Right kidney (tissue), 9 donors: ENCODE results near the gene ATF7IP2.
"Not testable (repeated sequence)": the region's sequence is repeated elsewhere in the genome, so short reads cannot be mapped to it uniquely, and the experiment has no call there.

ENCODE experiments used
- DNase-seq: peaks from one replicate; pipeline ENCODE4 v3.0.0-alpha.2; 2016
- long read RNA-seq, 8 donors: transcript quantifications; one replicate each; lab custom pipeline, GENCODE V29; 2026

The ATF7IP2 gene
- long read RNA-seq, donor 1, transcript ATF7IP2-214 (3 exons, 576 nt), result major isoform, 13 of 16 reads
- long read RNA-seq, donor 1, partial matches to known transcripts, result 0 of 16 reads
- long read RNA-seq, donor 1, other reads (novel, unspliced or antisense), result 0 of 16 reads
- long read RNA-seq, donor 2, transcript ATF7IP2-214 (3 exons, 576 nt), result major isoform, 6 of 9 reads
- long read RNA-seq, donor 2, partial matches to known transcripts, result 0 of 9 reads
- long read RNA-seq, donor 2, other reads (novel, unspliced or antisense), result 0 of 9 reads
- long read RNA-seq, donor 3, partial matches to known transcripts, result 0 of 5 reads
- long read RNA-seq, donor 3, other reads (novel, unspliced or antisense), result 0 of 5 reads
- long read RNA-seq, donor 4, partial matches to known transcripts, result 0 of 5 reads
- long read RNA-seq, donor 4, other reads (novel, unspliced or antisense), result 0 of 5 reads
- long read RNA-seq, donor 5, transcript ATF7IP2-214 (3 exons, 576 nt), result major isoform, 7 of 12 reads
- long read RNA-seq, donor 5, partial matches to known transcripts, result 0 of 12 reads
- long read RNA-seq, donor 5, other reads (novel, unspliced or antisense), result 0 of 12 reads
- long read RNA-seq, donor 6, transcript ATF7IP2-214 (3 exons, 576 nt), result major isoform, 6 of 7 reads
- long read RNA-seq, donor 6, partial matches to known transcripts, result 0 of 7 reads
- long read RNA-seq, donor 6, other reads (novel, unspliced or antisense), result 0 of 7 reads
- long read RNA-seq, donor 7, result 0 reads
- long read RNA-seq, donor 8, transcript ATF7IP2-214 (3 exons, 576 nt), result major isoform, 9 of 12 reads
- long read RNA-seq, donor 8, partial matches to known transcripts, result 0 of 12 reads
- long read RNA-seq, donor 8, other reads (novel, unspliced or antisense), result 0 of 12 reads

GRCh38 chr16:10385725-10386516 lies at the start of gene ATF7IP2:
Gene ATF7IP2, plus strand, starts transcription at chr16:10386061. Its CDS starts 44,560 bp downstream, at chr16:10430621.
- peak; percentile 95 for DNase-seq

- DNase-seq, result no peak
Observed at GRCh38 chr16:10338426-10338825, 47.4 kb upstream of the ATF7IP2 start.

- DNase-seq, result no peak
Observed at GRCh38 chr16:10339777-10340732, 45.8 kb upstream of the ATF7IP2 start.

- no peak for DNase-seq
Observed at GRCh38 chr16:10343124-10343760, 42.6 kb upstream of the ATF7IP2 start.

- DNase-seq, result not testable (repeated sequence)
Observed at GRCh38 chr16:10344699-10345098, 41.2 kb upstream of the ATF7IP2 start.

GRCh38 chr16:10345629-10346028 lies 40.2 kb upstream of the ATF7IP2 start:
- no peak for DNase-seq

- no peak for DNase-seq
Observed at GRCh38 chr16:10349851-10350250, 36.0 kb upstream of the ATF7IP2 start.

GRCh38 chr16:10352262-10352661 lies 33.6 kb upstream of the ATF7IP2 start:
- no peak for DNase-seq

GRCh38 chr16:10355589-10355988 lies 30.3 kb upstream of the ATF7IP2 start:
- DNase-seq, result no peak

GRCh38 chr16:10356870-10357842 lies 28.7 kb upstream of the ATF7IP2 start:
- DNase-seq, result no peak

- not testable (repeated sequence) for DNase-seq
Observed at GRCh38 chr16:10361747-10362076, 24.1 kb upstream of the ATF7IP2 start.

- no peak for DNase-seq
Observed at GRCh38 chr16:10362077-10362863, 23.6 kb upstream of the ATF7IP2 start.

GRCh38 chr16:10362864-10363197 lies 23.0 kb upstream of the ATF7IP2 start:
- DNase-seq, result not testable (repeated sequence)

GRCh38 chr16:10366619-10367018 lies 19.2 kb upstream of the ATF7IP2 start:
- DNase-seq, result not testable (repeated sequence)

- DNase-seq, result no peak
Observed at GRCh38 chr16:10367616-10368188, 18.2 kb upstream of the ATF7IP2 start.

GRCh38 chr16:10368969-10369551 lies 16.8 kb upstream of the ATF7IP2 start:
- no peak for DNase-seq

GRCh38 chr16:10370096-10370726 lies 15.7 kb upstream of the ATF7IP2 start:
- no peak for DNase-seq

- DNase-seq, result no peak
Observed at GRCh38 chr16:10371592-10371991, 14.3 kb upstream of the ATF7IP2 start.
